Gastrocnemius medialis (tissue), 4 donors: Measurements from ENCODE around the gene BMPER.

Experiments
- CTCF ChIP-seq, 5 experiments: fragments of 450-650 bp in 3 of 5; fragments of 200-600 bp in 2 of 5; sonication (generic) in 2 of 5; IDR thresholded peaks in 4 of 5; conservative IDR thresholded peaks in 1 of 5; 1 replicate in 4 of 5; 2 replicates in 1 of 5; pipeline ENCODE4 v1.5.1; 2016 to 2019; ENCODE audit warnings: antibody characterized with exemption in 5 of 5, mild to moderate bottlenecking in 3 of 5, moderate library complexity in 3 of 5
- POLR2A ChIP-seq, 2 donors: fragments of 450-650 bp; IDR thresholded peaks; one replicate each; pipeline ENCODE4 v1.6.1; 2017; ENCODE audit warnings: antibody characterized with exemption in 2 of 2, mild to moderate bottlenecking in 2 of 2, moderate library complexity in 2 of 2

- no peak for TF ChIP-seq CTCF (IDR thresholded peaks at IDR 0.05 in 4 of 5, conservative IDR thresholded peaks at IDR 0.05 in 1 of 5)
- no peak for TF ChIP-seq POLR2A (IDR thresholded peaks at IDR 0.05)
Observed at GRCh38 chr7:33916357-33917081, 11.2 kb downstream of the BMPER start.
